WTC11 (cell line): Measurements from ENCODE around the gene GALNT2. TPM values are rescaled to one million over a fixed set of nuclear protein-coding genes. Genes with fewer than 3 reads are reported as not detected.

Experiments
- ATAC-seq: fragments of 200-7000 bp; cut with Tn5 transposase; 2 replicates; pipeline ENCODE4 v1.10.0; 2021; ENCODE audit warnings: mild to moderate bottlenecking, moderate library complexity
- CTCF ChIA-PET: fragments of 300-600 bp; sonication (Branson Sonifier 250); formaldehyde crosslinking; loops from one replicate; lab custom pipeline; 2021; ENCODE audit warnings: antibody characterized with exemption; lab: Charles Lee
- POLR2A ChIA-PET: fragments of 350-600 bp; sonication (Branson Sonifier 250); formaldehyde crosslinking; loops from one replicate; lab custom pipeline; 2021; ENCODE audit warnings: antibody characterized with exemption; lab: Charles Lee
- DNase-seq: peaks from one replicate; pipeline ENCODE4 v3.0.0; 2021; ENCODE audit warnings: low spot score
- H3K27ac Mint-ChIP-seq: 2 replicates; pipeline ENCODE4 v1.8.0; 2021; ENCODE audit warnings: mixed read lengths
- H3K27me3 Mint-ChIP-seq: 2 replicates; pipeline ENCODE4 v1.8.0; 2021; ENCODE audit warnings: low read depth, mild to moderate bottlenecking, moderate library complexity, mixed read lengths
- H3K36me3 Mint-ChIP-seq: 2 replicates; pipeline ENCODE4 v1.8.0; 2021; ENCODE audit warnings: mixed read lengths
- H3K4me1 Mint-ChIP-seq: 2 replicates; pipeline ENCODE4 v1.8.0; 2022; ENCODE audit warnings: mixed read lengths
- H3K4me3 Mint-ChIP-seq: 2 replicates; pipeline ENCODE4 v1.8.0; 2021; ENCODE audit warnings: mild to moderate bottlenecking, moderate library complexity, mixed read lengths
- H3K9me3 Mint-ChIP-seq: 2 replicates; pipeline ENCODE4 v1.8.0; 2021; ENCODE audit warnings: mixed read lengths
- ARID4B ChIP-seq: sonication (generic); formaldehyde crosslinking; IDR thresholded peaks from 2 replicates; pipeline ENCODE4 v1.8.0; 2023; ENCODE audit warnings: missing genetic modification reagents, mild to moderate bottlenecking, borderline replicate concordance
- ATF1 ChIP-seq: sonication (generic); formaldehyde crosslinking; IDR thresholded peaks from 2 replicates; pipeline ENCODE4 v1.8.1; 2023; ENCODE audit warnings: mild to moderate bottlenecking, moderate library complexity, missing genetic modification reagents
- CREM ChIP-seq: sonication (generic); formaldehyde crosslinking; IDR thresholded peaks from 2 replicates; pipeline ENCODE4 v1.8.1; 2022; ENCODE audit warnings: mild to moderate bottlenecking, missing genetic modification reagents, moderate library complexity
- E2F4 ChIP-seq: sonication (generic); formaldehyde crosslinking; IDR thresholded peaks from 2 replicates; pipeline ENCODE4 v1.8.1; 2022; ENCODE audit warnings: low read depth, mild to moderate bottlenecking, moderate library complexity, missing genetic modification reagents, borderline replicate concordance
- FOXJ3 ChIP-seq: sonication (generic); formaldehyde crosslinking; IDR thresholded peaks from 2 replicates; pipeline ENCODE4 v1.9.0; 2021; ENCODE audit warnings: missing genetic modification reagents, mild to moderate bottlenecking, borderline replicate concordance
- FOXK1 ChIP-seq: sonication (generic); formaldehyde crosslinking; IDR thresholded peaks from 2 replicates; pipeline ENCODE4 v1.8.0; 2022; ENCODE audit warnings: mild to moderate bottlenecking, moderate library complexity, missing genetic modification reagents
- GRHL2 ChIP-seq: fragments of 250-450 bp; sonication (Bioruptor Pico); IDR thresholded peaks from 2 replicates; pipeline ENCODE4 v1.8.0; 2022; ENCODE audit warnings: mild to moderate bottlenecking, moderate library complexity; ENCODE audit not compliant: insufficient replicate concordance, severe bottlenecking
- IRF1 ChIP-seq: sonication (generic); formaldehyde crosslinking; IDR thresholded peaks from 2 replicates; pipeline ENCODE4 v1.8.0; 2023; ENCODE audit warnings: missing genetic modification reagents
- KAT7 ChIP-seq: sonication (generic); formaldehyde crosslinking; IDR thresholded peaks from 2 replicates; pipeline ENCODE4 v1.8.1; 2023; ENCODE audit warnings: missing genetic modification reagents, mild to moderate bottlenecking, borderline replicate concordance
- MYBL2 ChIP-seq: sonication (generic); formaldehyde crosslinking; IDR thresholded peaks from 2 replicates; pipeline ENCODE4 v1.8.1; 2023; ENCODE audit warnings: mild to moderate bottlenecking, moderate library complexity, missing genetic modification reagents
- NFATC4 ChIP-seq: fragments of 250-450 bp; sonication (Bioruptor Pico); IDR thresholded peaks from 2 replicates; pipeline ENCODE4 v1.9.0; 2021; ENCODE audit warnings: mild to moderate bottlenecking
- RORB ChIP-seq: fragments of 250-450 bp; sonication (Bioruptor Pico); IDR thresholded peaks from 2 replicates; pipeline ENCODE4 v1.9.0; 2021; ENCODE audit warnings: mild to moderate bottlenecking
- SMAD3 ChIP-seq: sonication (generic); formaldehyde crosslinking; IDR thresholded peaks from 2 replicates; pipeline ENCODE4 v1.8.0; 2022; ENCODE audit warnings: missing genetic modification reagents, mild to moderate bottlenecking, borderline replicate concordance
- TEAD1 ChIP-seq: sonication (generic); formaldehyde crosslinking; IDR thresholded peaks from 2 replicates; pipeline ENCODE4 v1.8.0; 2022; ENCODE audit warnings: mild to moderate bottlenecking, missing genetic modification reagents
- TEAD4 ChIP-seq: sonication (generic); formaldehyde crosslinking; IDR thresholded peaks from 2 replicates; pipeline ENCODE4 v1.8.0; 2022; ENCODE audit warnings: mild to moderate bottlenecking, missing genetic modification reagents
- ZBTB21 ChIP-seq: sonication (generic); formaldehyde crosslinking; IDR thresholded peaks from 2 replicates; pipeline ENCODE4 v1.8.1; 2023; ENCODE audit warnings: mild to moderate bottlenecking, missing genetic modification reagents, borderline replicate concordance
- ZNF219 ChIP-seq: sonication (generic); formaldehyde crosslinking; IDR thresholded peaks from 2 replicates; pipeline ENCODE4 v1.8.0; 2023; ENCODE audit warnings: missing genetic modification reagents, mild to moderate bottlenecking, borderline replicate concordance
- ZNF232 ChIP-seq: sonication (generic); formaldehyde crosslinking; IDR thresholded peaks from 2 replicates; pipeline ENCODE4 v1.8.0; 2022; ENCODE audit warnings: mild to moderate bottlenecking, missing genetic modification reagents
- total RNA-seq: library from RNA; stranded (reverse); gene quantifications from 3 replicates; pipeline ENCODE4 v1.2.3, GENCODE V29; 2021
- TF ChIP-seq, protein P1 (sequence below): sonication (generic); formaldehyde crosslinking; IDR thresholded peaks from 2 replicates; pipeline ENCODE4 v1.8.1; 2023; ENCODE audit warnings: mild to moderate bottlenecking, missing genetic modification reagents
- TF ChIP-seq, protein P2 (sequence below): sonication (generic); formaldehyde crosslinking; conservative IDR thresholded peaks from 2 replicates; pipeline ENCODE4 v1.8.1; 2022; ENCODE audit warnings: mild to moderate bottlenecking, missing genetic modification reagents
- TF ChIP-seq, protein P3 (sequence below): sonication (generic); formaldehyde crosslinking; conservative IDR thresholded peaks from 2 replicates; pipeline ENCODE4 v1.8.1; 2023; ENCODE audit warnings: mild to moderate bottlenecking, low read depth, missing genetic modification reagents, moderate library complexity

The GALNT2 gene
- total RNA-seq, 1 experiment from 2014 or later, result 74.8 TPM

DNA sequence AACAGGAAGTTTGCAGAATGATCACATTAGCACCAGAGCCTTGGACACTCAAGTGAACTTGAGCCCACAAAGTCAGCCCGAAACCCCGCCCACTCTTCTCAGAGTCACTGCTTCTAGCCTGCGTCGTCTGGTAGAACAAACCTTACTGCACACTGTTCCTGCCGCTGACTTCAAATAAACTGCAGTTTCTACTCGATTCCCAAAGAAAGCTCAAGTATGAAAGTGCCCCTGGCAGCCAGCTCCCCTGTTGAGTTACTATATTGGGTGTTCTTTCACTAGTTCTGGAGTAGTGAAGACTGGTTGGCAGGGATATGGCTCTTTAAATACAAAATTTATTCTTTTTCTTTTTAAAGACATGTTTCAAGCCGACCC is 164.7 kb downstream of the GALNT2 start:
- no peaks in the 10 kb centered on the region; the same call in 1 of the 2 replicates for H3K27me3 Mint-ChIP-seq
- peaks cover 7% of the 10 kb centered on the region for H3K9me3 Mint-ChIP-seq
- ATAC-seq (peak; percentile 35), DNase-seq (no peak)
- H3K4me3 Mint-ChIP-seq, result peak overlapping the region; percentile 55
- peaks cover 6% of the 10 kb centered on the region for H3K36me3 Mint-ChIP-seq
- CTCF ChIA-PET, result interaction anchor here (1.1 to 1.4 kb wide), 4 partner anchors 10 to 383 kb away, joined by 3 to 6 read pairs (median 3); no protein-coding TSS in a partner anchor
- H3K4me1 Mint-ChIP-seq, result peaks cover 53% of the 10 kb centered on the region
- TF ChIP-seq ZBTB21 (CRISPR knock-in tag) (no peak), FOXK1 (CRISPR knock-in tag) (no peak), ATF1 (CRISPR knock-in tag) (no peak), RORB (CRISPR knock-in tag) (no peak), ZNF219 (CRISPR knock-in tag) (no peak), IRF1 (no peak), ZNF232 (no peak), NFATC4 (CRISPR knock-in tag) (no peak), GRHL2 (CRISPR knock-in tag) (no peak), SMAD3 (no peak), TEAD1 (CRISPR knock-in tag) (no peak), KAT7 (CRISPR knock-in tag) (no peak)
- TF ChIP-seq, protein P1, sequence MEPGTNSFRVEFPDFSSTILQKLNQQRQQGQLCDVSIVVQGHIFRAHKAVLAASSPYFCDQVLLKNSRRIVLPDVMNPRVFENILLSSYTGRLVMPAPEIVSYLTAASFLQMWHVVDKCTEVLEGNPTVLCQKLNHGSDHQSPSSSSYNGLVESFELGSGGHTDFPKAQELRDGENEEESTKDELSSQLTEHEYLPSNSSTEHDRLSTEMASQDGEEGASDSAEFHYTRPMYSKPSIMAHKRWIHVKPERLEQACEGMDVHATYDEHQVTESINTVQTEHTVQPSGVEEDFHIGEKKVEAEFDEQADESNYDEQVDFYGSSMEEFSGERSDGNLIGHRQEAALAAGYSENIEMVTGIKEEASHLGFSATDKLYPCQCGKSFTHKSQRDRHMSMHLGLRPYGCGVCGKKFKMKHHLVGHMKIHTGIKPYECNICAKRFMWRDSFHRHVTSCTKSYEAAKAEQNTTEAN, result no peak
- TF ChIP-seq, protein P2, sequence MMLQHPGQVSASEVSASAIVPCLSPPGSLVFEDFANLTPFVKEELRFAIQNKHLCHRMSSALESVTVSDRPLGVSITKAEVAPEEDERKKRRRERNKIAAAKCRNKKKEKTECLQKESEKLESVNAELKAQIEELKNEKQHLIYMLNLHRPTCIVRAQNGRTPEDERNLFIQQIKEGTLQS (CRISPR knock-in tag), result no peak
- POLR2A ChIA-PET, result interaction anchor here (0.6 kb wide), 1 partner anchor 46 kb away, joined by 6 read pairs; no protein-coding TSS in a partner anchor
- no peak overlapping the region; the same call in 1 of the 2 replicates for H3K27ac Mint-ChIP-seq

GRCh38 chr1:230232371-230232771 is 165.3 kb downstream of the GALNT2 start:
- H3K4me3 Mint-ChIP-seq, result peak overlapping the region; percentile 55
- H3K27ac Mint-ChIP-seq, result peak overlapping the region; percentile 74; the same call in 1 of the 2 replicates
- no peak for TF ChIP-seq ARID4B
- TF ChIP-seq TEAD4 (CRISPR knock-in tag), result no peak
- no peak for TF ChIP-seq FOXJ3 (CRISPR knock-in tag)
- peak; percentile 52; the same call in 1 of the 2 replicates for TF ChIP-seq TEAD1 (CRISPR knock-in tag)
- TF ChIP-seq CREM (CRISPR knock-in tag), result no peak
- TF ChIP-seq MYBL2 (CRISPR knock-in tag), result no peak
- TF ChIP-seq, protein P3, sequence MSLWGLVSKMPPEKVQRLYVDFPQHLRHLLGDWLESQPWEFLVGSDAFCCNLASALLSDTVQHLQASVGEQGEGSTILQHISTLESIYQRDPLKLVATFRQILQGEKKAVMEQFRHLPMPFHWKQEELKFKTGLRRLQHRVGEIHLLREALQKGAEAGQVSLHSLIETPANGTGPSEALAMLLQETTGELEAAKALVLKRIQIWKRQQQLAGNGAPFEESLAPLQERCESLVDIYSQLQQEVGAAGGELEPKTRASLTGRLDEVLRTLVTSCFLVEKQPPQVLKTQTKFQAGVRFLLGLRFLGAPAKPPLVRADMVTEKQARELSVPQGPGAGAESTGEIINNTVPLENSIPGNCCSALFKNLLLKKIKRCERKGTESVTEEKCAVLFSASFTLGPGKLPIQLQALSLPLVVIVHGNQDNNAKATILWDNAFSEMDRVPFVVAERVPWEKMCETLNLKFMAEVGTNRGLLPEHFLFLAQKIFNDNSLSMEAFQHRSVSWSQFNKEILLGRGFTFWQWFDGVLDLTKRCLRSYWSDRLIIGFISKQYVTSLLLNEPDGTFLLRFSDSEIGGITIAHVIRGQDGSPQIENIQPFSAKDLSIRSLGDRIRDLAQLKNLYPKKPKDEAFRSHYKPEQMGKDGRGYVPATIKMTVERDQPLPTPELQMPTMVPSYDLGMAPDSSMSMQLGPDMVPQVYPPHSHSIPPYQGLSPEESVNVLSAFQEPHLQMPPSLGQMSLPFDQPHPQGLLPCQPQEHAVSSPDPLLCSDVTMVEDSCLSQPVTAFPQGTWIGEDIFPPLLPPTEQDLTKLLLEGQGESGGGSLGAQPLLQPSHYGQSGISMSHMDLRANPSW, result no peak
- TF ChIP-seq E2F4, result no peak
- H3K9me3 Mint-ChIP-seq, result peaks cover 7% of the 10 kb centered on the region
- ATAC-seq, result peak; percentile 38
- H3K4me1 Mint-ChIP-seq, result peaks cover 53% of the 10 kb centered on the region
- ChIA-PET POLR2A (interaction anchor here (0.5 to 0.6 kb wide), 2 partner anchors 45 to 557 kb away, joined by 4 to 6 read pairs; no protein-coding TSS in a partner anchor), CTCF (interaction anchor here (0.9 to 1.6 kb wide), 5 partner anchors 10 to 383 kb away, joined by 3 to 6 read pairs (median 3); no protein-coding TSS in a partner anchor)
- H3K27me3 Mint-ChIP-seq, result no peaks in the 10 kb centered on the region; the same call in 1 of the 2 replicates
- H3K36me3 Mint-ChIP-seq, result peaks cover 9% of the 10 kb centered on the region
- no peak for DNase-seq
